Measurements from ENCODE around the gene CREB3L4.
"Not testable (repeated sequence)": the region's sequence is repeated elsewhere in the genome, so short reads cannot be mapped to it uniquely, and the experiment has no call there.

The CREB3L4 gene

DNA sequence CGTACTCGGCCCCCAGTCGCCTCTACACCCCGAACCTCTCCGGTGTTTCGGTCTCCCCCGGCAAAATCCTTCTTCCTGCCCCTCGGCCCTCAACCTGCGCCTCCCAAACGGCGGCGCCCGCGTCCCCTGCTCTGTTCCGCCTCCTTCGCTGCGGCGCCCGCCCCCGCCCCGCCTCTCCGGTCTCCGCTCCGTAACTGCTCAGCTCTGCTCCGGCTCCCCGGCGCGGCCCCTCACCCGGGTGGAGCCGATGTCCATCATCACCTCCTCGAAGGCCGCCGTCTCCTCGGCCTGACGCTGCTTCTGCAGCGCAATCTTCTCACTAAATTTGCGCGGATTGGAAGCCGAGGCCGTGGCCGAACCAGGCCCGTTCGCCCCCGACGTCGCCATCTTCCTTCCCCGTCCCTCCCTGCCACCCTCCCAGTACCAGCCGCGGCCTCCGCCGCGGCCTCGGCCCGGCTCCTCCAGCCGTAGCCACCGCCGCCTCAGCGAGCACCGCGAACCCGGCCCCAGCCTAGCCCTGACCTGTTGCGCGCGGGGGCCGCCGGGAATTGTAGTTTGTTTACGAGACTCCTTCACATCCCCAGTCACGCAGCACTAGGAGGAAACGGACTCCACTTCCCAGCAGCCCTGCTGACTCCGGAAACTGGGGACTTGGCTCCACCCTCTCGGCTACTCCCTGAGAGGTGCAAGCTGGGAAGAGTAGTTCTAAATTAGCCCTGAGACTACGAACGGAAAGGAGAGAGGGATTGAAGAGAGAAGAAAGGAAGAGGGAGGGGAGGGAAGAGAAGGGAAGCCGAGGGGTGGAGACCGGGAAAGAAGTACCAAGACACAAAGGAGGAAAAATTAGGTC is 9.4 kb upstream of the CREB3L4 start, which contains the start of gene CRTC2:
Gene CRTC2 (minus strand): TSS at position 502 of the 850 bp plus-strand sequence. CDS start 115 bp downstream, at position 387.
- peak; percentile 90 to 99 for DNase-seq (ENCODE audit: extremely low read depth in 1 of 2, low read depth in 1 of 2)

DNA sequence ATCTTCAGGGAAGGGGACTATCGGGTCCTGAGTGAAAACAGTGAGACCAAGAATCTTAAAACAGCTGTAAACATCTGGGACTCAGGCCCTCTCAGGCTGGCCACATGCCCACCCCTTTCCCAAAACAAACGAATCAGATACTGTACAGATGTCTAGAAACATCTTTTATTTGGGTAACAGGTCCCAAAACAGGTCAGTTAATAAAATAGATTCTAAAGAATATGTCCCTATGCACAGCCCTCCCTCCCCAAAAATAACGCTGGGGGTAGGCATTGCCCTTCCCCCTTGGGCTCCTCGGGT is 8.8 kb upstream of the CREB3L4 start:
- DNase-seq (ENCODE audit: extremely low read depth in 1 of 2, low read depth in 1 of 2), result no peak

DNA sequence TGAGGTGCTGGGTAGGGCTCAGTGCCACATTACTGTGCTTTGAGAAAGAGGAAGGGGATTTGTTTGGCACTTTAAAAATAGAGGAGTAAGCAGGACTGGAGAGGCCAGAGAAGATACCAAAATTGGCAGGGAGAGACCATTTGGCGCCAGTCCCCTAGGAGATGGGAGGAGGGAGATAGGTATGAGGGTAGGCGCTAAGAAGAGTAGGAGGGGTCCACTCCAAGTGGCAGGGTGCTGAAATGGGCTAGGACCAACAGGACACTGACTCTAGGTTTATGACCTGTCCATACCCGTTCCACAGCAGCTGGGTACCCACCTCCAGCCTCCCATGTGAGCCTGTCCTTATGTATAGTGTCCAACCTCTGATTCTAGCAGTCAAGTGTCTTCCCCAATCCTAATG is 8.2 kb upstream of the CREB3L4 start:
- DNase-seq (ENCODE audit: extremely low read depth in 1 of 2, low read depth in 1 of 2), result no peak

DNA sequence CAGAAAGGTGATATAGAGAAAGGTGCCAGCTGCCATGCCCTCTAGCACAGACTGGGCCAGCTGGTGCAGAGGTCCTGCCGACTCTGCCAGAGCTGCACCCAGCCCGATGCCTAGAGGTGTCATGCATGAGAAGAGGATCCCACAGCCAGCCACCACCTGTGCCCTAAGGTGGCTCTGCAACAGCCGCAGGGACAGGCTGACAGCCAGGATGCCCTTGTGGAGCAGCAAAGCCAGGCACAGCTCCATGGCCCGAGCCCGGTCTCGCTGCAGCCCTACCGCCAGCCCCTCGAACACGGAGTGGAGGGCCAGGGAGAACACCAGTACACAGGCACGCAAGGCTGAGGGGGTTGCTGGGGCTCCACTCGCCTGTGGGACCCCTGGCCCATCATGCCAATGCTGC is 7.5 kb upstream of the CREB3L4 start:
- DNase-seq (ENCODE audit: extremely low read depth in 1 of 2, low read depth in 1 of 2), result no peak

DNA sequence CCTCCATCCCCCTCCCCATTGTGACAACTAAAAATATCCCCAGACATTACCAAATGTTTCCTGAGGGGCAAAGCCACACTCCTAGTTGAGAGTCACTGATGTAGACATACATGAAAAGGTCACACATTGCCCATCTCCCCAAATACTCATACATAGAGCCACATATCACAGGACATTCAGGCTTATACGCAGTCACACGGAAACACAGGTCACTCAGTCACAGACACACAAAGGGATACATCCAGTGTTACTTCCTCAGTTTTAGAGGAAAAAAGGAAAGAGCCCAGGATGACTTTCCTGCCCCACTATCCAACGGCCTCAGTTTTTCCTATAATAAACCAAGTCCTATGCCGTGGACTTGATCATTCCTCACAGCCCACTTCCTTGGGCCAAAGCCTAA is 6.3 kb upstream of the CREB3L4 start:
- DNase-seq (ENCODE audit: extremely low read depth in 1 of 2, low read depth in 1 of 2), result no peak

DNA sequence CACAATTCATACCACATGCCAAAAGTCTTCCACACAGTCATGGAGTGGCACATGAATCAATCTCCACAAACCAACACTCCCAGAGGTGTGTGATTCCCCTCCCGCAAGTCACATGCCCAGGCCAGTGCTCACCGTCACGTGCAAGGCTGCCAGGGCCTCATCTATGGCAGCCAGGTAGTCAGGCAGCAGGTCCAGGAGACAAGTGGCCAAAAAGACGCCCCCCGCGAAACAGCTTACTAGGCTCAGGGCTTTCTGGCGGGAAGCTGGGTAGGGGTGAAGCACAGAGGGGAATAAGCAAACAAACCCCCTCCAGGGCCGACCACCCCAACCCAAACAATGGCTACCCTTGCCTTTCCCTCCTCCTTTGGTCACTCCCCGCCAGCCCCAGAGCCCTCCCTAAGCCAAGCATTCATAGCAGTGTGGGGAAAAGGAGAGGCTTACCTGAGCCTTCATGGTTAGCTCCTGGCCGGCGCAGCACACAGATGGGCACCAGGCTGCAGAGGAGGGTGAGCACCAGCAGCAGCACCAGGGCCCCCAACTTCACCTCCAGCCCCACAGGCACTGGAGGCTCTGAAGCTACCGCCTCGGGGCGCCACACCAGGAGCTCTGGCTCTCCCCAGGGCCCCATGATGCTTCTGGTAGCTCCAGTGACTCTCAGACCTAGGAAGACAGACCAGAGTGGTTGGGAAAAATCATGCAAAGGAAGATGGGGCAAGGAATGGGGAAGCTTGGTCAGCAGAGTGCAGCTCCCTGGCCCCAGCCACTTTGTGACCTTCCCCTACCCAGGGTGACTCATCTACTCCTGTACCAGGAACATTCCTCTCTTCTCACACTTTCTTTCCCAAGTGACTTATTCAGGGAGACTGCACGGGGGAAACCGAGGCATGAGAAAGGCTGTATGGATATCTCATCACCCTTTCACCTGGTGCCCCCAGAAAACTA is 5.3 kb upstream of the CREB3L4 start:
- DNase-seq (ENCODE audit: extremely low read depth in 1 of 2, low read depth in 1 of 2), result no peak

DNA sequence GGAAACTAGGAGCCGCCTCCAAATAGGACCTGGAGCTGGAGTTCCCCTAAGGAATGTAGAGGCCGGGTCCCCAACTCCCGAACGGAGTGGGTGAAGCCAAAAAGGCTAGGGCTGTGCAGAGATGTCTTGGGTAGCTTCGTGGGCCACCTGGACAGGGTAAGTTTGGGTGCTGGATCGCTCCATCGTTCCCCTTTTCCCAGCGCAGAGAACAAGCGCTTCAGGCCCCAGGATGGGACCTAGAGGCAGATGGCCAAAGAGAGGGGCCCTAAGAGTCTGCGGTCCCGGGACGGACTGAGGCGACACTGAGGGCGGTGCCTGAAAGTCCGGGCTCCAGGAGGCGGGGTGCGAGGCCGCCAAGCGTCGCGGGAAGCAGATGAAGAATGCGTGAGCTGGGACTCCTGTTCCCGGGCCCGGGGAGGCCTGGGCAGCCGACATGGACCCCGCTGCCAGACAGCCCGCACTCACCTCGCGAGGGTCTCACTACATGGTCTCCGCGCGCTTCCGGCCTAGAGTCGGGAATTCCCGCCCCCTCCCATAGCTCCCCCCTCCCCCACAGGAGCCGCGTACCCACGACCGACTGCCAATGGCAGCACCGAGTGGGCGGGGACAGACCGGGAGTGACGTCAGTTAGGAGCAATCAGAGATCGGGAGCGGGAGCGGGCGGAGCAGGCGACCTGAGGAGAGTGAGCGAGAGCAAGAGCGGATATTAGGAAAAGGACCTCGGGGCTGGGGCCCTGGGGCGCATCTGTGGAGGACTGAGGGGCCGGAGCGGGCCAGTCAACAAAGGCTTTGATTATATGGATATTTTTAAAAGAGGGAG is 4.5 kb upstream of the CREB3L4 start, which contains the start of gene SLC39A1:
Gene SLC39A1 (minus strand): TSS at position 508 of the 820 bp plus-strand sequence. CDS start 822 bp downstream, outside the sequence.
- peak; percentile 90 to 95 for DNase-seq (ENCODE audit: extremely low read depth in 1 of 2, low read depth in 1 of 2)

DNA sequence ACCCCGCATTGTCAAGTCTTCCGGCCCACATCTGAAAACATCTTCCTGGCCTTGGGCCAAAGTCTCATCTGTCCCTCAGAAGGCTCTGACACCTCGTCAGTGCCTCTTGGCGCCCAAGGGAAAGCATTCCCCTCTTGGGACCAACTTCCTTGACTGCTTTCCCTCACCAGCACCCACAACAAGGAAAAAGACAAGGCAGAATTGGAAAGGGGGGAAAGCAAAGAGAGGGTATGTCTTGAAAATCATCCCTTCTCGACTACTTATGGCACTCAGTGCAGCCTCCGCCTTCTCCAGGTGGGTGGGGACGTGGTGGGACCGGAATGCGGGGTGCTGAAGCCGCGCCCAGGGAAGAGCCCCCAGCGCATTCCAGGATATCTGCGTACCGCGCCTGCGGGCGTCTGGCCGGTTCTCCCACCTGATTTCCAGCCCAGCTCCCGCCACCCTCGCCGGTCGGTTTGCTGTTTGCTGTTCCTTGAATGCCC is 3.8 kb upstream of the CREB3L4 start:
- no peak for DNase-seq (ENCODE audit: extremely low read depth in 1 of 2, low read depth in 1 of 2)

DNA sequence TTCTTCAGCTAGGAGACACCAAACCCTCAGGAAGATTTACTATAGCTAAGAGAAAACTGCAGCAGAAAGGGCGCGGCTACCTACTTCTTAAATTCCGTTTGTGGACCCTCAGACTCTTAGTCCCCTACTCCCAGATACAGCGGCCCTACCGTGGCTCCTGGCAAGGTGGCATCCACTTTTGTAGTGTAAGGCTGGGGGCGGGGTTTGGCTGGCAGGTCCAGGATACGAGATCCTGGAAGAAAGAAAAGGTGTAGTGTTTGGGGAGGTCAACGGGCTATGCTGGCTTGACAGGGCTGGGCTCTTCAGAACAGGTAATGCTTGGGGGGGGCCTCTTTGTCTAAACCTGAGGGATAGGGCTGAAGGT is 280 bp downstream of the CREB3L4 start:
- no peak for DNase-seq (ENCODE audit: extremely low read depth in 1 of 2, low read depth in 1 of 2)

DNA sequence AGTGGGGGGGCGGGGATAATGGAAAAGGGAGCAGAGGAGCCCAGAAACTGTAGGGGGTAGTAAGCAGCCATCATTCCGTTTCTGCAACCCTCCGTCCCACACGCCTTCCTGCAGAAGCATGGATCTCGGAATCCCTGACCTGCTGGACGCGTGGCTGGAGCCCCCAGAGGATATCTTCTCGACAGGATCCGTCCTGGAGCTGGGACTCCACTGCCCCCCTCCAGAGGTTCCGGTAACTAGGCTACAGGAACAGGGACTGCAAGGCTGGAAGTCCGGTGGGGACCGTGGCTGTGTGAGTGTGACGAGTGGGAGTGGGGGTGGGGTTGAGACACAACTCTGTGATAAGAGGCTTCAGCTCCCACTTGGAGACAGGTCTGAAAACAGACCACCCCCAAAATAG is 706 bp downstream of the CREB3L4 start:
- DNase-seq (ENCODE audit: extremely low read depth in 1 of 2, low read depth in 1 of 2), result no peak

DNA sequence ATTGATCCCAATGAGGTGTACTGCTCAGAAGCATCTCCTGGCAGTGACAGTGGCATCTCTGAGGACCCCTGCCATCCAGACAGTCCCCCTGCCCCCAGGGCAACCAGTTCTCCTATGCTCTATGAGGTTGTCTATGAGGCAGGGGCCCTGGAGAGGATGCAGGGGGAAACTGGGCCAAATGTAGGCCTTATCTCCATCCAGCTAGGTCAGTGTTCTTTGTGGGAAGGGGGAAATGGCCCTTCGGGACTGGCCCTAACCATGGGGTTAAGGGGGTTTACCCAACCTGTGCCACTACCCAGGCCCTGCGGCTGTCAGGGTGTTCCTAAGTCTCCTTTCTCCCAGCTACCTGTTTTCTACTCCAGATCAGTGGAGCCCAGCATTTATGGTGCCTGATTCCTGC is 1.3 kb downstream of the CREB3L4 start:
- no peak for DNase-seq (ENCODE audit: extremely low read depth in 1 of 2, low read depth in 1 of 2)

DNA sequence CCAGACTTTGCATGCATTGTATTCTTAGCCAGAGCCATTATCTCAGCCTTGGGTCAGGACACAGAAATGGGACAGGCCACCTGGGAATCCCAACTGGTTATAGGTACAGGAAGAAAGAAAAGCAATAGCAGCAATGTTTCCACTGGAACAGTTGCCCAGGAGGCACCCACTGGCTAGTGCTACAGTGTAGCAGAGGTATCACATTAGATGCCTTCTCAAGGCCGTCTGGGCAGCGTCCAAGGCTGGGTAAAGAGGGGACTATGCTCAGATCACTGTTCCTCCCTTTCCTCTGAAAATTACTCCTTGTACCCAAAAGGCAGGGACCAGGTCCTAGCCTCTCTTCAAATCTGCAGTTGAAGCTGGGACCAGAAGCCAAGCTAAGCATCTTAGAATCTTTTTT is 2.6 kb downstream of the CREB3L4 start:
- DNase-seq (ENCODE audit: extremely low read depth in 1 of 2, low read depth in 1 of 2), result no peak

DNA sequence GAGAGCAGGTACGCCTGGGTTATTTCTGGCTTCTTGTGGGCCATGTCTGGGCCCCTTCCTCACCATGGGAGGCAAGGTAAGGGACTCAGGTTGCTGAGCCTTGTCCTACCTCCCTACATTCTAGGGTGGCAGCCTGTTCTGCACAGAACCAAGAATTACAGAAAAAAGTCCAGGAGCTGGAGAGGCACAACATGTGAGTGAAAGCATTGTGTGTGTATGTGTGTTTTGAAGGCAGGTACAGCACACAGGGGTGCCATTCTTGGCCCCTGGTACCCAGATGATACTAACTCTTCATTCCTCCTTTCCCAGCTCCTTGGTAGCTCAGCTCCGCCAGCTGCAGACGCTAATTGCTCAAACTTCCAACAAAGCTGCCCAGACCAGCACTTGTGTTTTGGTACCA is 5.4 kb downstream of the CREB3L4 start:
- no peak for DNase-seq (ENCODE audit: extremely low read depth in 1 of 2, low read depth in 1 of 2)

DNA sequence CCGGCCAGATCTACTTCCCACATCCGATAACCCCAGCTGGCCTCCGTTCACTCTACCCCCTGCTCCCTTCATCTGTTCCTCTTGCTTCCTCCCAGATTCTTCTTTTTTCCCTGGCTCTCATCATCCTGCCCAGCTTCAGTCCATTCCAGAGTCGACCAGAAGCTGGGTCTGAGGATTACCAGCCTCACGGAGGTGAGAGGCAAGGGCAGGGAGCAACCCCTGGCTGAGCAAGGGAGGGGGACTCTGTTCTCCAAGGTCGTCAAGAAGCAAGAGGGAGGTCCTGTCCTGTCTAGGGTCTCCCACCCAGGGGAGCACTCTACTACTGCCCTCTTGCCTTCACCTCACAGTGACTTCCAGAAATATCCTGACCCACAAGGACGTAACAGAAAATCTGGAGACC is 5.8 kb downstream of the CREB3L4 start:
- no peak for DNase-seq (ENCODE audit: extremely low read depth in 1 of 2, low read depth in 1 of 2)

DNA sequence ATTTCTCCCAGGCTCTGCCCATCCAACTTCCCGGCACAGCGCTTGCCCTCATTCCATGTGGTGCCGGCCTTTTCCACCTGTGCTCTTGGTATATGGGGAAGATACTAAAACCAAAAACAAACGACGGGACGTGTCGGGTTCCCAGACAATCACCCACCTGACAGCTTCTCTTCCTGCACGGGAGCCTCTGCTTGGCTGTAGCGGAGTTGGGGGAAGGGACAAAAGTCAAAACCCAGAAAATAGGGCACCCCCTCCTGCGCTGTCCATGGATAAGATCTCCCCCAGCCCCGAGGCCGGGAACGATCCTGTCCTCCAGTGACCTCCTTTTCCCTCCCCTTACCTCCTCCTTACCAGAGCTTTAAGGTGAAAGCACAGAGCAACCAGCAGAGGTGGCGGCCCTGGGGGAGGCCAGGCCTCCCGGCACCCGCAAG is 9.1 kb downstream of the CREB3L4 start:
- DNase-seq (ENCODE audit: extremely low read depth in 1 of 2, low read depth in 1 of 2), result no peak

DNA sequence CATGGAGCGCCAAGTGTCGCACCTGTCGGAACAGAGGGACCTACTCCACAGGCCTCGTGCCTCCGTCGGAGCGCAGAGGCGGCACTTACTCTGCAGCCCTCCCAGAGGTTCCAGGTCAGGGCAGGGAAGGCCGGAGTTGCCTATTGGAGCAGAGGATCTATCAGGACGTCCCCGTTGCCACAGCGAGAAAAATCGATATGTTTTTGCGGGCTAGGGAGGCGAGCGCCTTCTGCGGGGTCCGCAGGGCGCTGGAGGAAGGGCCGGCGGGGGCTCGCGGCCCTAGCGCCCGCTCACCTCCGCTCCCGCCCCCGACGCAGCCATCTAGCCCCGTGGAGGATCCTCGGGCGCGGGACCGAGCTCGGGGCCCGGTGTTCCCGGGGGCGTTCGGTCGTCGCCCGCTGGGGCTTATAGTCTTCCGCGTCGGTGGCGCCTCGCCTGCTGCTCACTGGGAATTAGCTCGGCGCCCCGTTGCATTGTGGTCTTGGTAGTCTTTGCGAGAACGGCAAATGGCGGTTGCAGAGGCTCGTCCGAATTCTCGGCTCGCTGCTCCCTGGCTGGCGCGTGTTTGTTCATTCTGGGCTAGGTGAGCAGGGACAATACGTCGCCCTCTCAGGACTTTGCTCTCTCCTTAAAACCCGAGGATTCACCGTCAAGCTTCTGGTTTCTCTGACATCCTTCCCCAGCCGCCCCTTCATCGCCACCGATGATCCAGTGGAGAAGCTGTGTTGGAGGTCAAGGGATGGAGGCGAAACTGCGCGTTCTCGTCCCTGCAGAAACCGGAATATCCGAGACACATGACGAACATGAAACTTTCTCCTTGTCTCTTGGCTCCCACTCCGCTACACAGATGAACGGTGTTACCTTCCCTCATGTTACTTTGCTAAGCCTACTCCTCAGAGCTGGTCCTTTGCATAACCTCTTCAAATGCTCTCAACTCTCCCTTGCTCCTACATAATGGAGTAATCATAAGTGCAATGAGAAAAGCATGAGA is 9.8 kb downstream of the CREB3L4 start, which contains the start of gene JTB:
Gene JTB (minus strand): TSS at position 425 of the 991 bp plus-strand sequence. CDS start 422 bp downstream, at position 3.
- DNase-seq (ENCODE audit: extremely low read depth in 1 of 2, low read depth in 1 of 2), result peak; percentile 64 to 81

DNA sequence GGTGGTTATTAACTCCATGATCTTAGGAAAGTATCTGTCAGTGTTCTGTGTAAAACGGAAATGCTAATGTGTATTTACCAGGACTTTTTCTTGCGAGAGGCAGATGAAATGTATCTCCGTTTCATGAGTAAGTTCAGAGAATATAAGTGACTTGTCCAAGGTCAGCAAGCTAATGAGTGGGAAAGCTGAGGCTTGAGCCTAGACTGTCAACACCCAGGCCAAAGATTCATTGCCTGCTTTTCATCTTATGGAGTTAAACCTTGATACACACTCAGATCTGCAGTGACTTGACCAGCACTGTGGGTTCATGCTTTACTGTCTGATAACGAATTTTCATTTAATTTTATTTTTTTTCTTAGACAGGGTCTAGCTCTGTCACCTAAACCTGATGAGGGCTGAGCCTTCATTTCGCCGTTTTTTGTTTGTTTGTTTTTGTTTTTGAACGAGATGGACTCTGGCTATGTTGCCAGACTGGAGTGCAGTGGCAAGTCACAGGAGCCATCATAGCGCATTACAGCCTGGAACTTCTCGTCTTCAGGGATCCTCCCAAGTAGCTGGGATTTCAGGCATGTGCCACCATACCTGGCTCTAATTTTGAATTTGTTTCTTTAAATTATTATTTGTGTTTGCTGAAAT is 10.7 kb downstream of the CREB3L4 start:
- DNase-seq (ENCODE audit: extremely low read depth in 1 of 2, low read depth in 1 of 2), result no peak

DNA sequence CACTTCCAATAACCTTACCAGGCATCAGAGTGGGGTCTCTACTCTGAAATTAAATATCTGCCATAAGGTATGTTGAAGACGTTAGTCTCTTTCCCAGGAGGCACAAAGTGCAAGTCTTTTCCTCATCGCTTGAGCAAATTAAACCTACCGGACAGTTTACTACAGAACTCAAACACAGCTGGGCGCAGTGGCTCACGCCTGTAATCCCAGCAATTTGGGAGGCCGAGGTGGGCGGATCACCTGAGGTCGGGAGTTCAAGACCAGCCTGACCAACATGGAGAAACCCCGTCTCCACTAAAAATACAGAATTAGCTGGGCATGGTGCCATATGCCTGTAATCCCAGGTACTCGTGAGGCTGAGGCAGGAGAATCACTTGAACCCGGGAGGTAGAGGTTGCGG is 11.4 kb downstream of the CREB3L4 start:
- not testable (repeated sequence) for DNase-seq (ENCODE audit: extremely low read depth in 1 of 2, low read depth in 1 of 2)

DNA sequence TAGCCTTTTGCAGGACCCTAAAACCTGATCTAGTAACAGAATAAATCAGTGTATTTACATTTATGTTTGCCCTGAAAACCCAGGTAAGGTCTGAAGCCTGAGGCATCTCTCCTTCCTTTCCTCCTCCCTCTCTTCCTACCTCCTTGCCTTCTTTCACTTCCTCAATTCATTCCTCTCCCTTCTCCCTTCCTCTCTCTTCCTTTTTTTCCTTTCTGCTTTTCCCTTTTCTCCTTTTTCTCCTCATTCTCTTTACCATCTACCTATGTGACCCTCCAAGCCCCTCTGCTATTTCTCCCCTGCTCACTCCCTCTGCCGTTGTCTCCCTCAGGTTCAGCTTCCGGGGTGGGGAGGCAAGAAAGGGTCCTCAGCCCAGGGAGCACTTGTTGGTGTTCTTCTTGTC is 14.0 kb downstream of the CREB3L4 start:
- not testable (repeated sequence) for DNase-seq (ENCODE audit: extremely low read depth in 1 of 2, low read depth in 1 of 2)
